Stimulated activated CD8-positive, alpha-beta memory T cell treated with anti-CD3 and anti-CD28 coated beads, Interleukin-4, amount 100 ng/mL, for 1 hour (primary cell): ENCODE measurements around the gene NIF3L1.
A peak's percentile ranks its signal among the peaks of the same experiment; 100 is the strongest.

Experiments
- DNase-seq, 2 donors: peaks; one replicate each; pipeline ENCODE4 v3.0.0-alpha.2; 2020; ENCODE audit warnings: low read depth in 2 of 2, low spot score in 1 of 2

Gene NIF3L1

GRCh38 chr2:200888704-200889625 is at the start of gene NIF3L1, which contains the start of gene PPIL3:
Gene NIF3L1, plus strand, starts transcription at chr2:200889371. Its CDS starts 2,573 bp downstream, at chr2:200891944.
Gene PPIL3, minus strand, starts transcription at chr2:200889077. Its CDS starts 1,462 bp downstream, at chr2:200887615.
- peak; percentile 94 to 95 for DNase-seq

- DNase-seq, result no peak
Observed at GRCh38 chr2:200839513-200839912, 49.7 kb upstream of the NIF3L1 start.

GRCh38 chr2:200843993-200844948 is 44.9 kb upstream of the NIF3L1 start:
- no peak for DNase-seq

- no peak for DNase-seq
Observed at GRCh38 chr2:200845194-200845593, 44.0 kb upstream of the NIF3L1 start.

GRCh38 chr2:200845669-200846325 is 43.4 kb upstream of the NIF3L1 start:
- no peak for DNase-seq

- no peak for DNase-seq
Observed at GRCh38 chr2:200847269-200847668, 41.9 kb upstream of the NIF3L1 start.

- no peak for DNase-seq
Observed at GRCh38 chr2:200847939-200848338, 41.2 kb upstream of the NIF3L1 start.

- DNase-seq, result no peak
Observed at GRCh38 chr2:200850512-200851256, 38.5 kb upstream of the NIF3L1 start.

GRCh38 chr2:200851398-200852248 is 37.5 kb upstream of the NIF3L1 start:
- no peak for DNase-seq

- DNase-seq, result no peak
Observed at GRCh38 chr2:200852605-200853004, 36.6 kb upstream of the NIF3L1 start.

GRCh38 chr2:200856806-200857205 is 32.4 kb upstream of the NIF3L1 start:
- DNase-seq, result no peak

GRCh38 chr2:200860092-200860795 is 28.9 kb upstream of the NIF3L1 start:
- no peak for DNase-seq

- DNase-seq, result no peak
Observed at GRCh38 chr2:200861617-200862155, 27.5 kb upstream of the NIF3L1 start.

GRCh38 chr2:200862532-200863000 is 26.6 kb upstream of the NIF3L1 start:
- DNase-seq, result peak in 1 of 2 donors; percentile 21

- DNase-seq, result no peak
Observed at GRCh38 chr2:200863782-200864175, 25.4 kb upstream of the NIF3L1 start.

GRCh38 chr2:200864176-200865034 is 24.8 kb upstream of the NIF3L1 start, which contains the start of gene CLK1:
Gene CLK1, minus strand, starts transcription at chr2:200864658. Its CDS starts 2,796 bp downstream, at chr2:200861862.
- peak; percentile 92 to 94 for DNase-seq

GRCh38 chr2:200869014-200869413 is 20.2 kb upstream of the NIF3L1 start:
- no peak for DNase-seq
